ENCODE data around the gene GPR149. TPM values are rescaled to one million over a fixed set of nuclear protein-coding genes. Genes with fewer than 3 reads are reported as not detected.
"Not testable (repeated sequence)": the region's sequence is repeated elsewhere in the genome, so short reads cannot be mapped to it uniquely, and the experiment has no call there.

The GPR149 gene
- not detected for total RNA-seq

GRCh38 chr3:154430014-154430413, at the start of gene GPR149:
Gene GPR149 (minus strand): TSS chr3:154430190. CDS start chr3:154429615, 575 bp downstream.
- ATAC-seq: peak; percentile 45

DNA sequence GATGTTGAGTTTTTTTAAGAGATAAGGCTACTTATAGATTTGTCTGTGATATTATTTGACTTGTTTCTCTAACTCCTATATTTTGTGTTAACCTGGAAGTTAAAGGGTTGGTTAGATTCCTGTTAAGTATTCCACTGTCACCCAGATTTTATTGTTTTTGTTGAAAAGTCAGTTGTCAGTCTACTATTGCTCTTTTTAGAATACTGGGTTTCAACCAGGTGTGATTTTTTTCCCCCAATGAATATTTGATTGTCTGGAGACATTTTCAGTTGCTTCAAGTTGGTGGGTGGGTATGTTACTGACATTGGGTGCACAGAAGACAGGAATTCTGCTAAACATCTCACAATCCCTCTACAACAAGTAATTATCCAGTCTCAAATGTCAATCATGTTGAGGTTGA, 43.8 kb upstream of the GPR149 start:
- no peak for ATAC-seq

- no peak for ATAC-seq
These were observed 39.6 kb upstream of the GPR149 start for GRCh38 chr3:154469585-154469984.

DNA sequence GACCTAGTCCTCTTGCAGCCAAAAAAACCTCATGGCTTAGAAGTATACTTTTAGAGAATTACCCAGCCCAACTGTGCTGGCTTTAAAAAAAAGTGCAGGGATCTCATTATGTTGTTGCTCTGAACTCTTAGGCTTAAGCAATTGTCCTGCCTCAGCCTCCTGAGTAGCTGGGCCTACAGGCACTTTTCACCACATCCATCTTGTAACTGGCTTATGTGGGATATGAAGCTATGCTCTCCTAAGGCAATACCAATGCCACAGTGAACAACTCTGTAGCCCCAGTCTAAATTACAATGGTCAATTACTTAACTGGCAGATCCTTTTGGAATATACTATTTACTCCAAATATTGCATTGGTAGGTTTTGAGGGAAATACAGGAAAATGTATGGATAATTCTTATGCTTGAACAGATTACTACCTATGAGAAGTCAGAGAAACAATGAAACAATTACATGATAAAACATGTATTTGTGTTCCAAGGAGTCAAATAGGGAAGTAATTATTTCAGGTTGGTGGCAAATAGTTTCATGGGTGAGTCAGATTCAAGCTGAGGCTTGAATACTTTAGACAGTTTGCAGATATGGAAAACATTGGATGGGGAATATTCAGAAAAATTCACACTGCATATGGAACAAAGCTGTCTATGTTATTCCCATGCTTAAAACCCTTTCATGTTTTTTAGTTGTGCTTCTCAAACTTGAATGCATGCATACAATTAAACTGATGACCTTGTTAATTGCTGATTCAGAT, 34.6 kb upstream of the GPR149 start:
- peak; percentile 89 for ATAC-seq

GRCh38 chr3:154458560-154458959, 28.6 kb upstream of the GPR149 start:
- ATAC-seq: no peak

DNA sequence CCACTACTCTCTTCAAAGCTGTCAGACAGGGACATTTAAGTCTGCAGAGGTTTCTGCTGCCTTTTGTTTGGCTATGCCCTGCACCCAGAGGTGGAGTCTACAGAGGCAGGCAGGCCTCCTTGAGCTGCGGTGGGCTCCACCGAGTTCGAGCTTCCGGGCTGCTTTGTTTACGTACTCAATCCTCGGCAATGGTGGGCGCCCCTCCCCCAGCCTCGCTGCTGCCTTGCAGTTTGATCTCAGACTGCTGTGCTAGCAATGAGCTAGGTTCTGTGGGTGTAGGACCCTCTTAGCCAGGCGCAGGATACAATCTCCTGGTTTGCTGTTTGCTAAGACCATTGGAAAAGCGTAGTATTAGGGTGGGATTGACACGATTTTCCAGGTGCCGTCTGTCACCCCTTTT, 9.1 kb upstream of the GPR149 start:
- not testable (repeated sequence) for ATAC-seq

- no peak for ATAC-seq
These were observed 1.1 kb upstream of the GPR149 start for GRCh38 chr3:154431043-154431442.

- peak; percentile 29 for ATAC-seq
These were observed 1.4 kb downstream of the GPR149 start for GRCh38 chr3:154428286-154429206.

DNA sequence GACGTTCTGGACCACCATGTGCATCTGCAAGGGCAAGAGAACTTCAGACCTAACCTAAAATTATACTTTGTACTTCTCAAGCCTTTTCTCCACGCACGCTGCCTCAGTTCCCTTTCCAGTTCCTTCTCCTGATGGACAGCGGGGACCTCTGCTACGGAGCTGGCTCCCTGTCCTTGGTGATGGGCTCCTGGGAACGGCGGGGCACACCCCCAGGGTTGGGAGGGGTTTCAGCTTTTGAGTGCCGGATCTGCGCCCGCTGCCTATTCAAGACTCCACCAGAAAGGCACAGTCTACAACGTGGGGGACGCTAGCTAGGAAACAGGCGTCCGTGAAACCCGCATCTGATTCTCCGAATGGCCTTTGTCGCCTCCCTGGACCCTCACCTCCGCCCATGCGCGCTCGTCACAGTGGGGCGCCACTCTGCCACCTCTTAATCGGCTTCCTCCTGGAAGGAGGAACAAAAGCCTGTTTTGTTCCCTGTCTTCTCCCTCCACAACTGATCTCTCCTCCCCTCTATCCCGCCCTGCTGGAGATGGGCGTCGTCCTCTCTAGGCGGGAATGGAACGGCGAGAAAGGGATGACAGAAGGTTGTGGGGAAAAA, 2.2 kb downstream of the GPR149 start:
- ATAC-seq: peak; percentile 13

GRCh38 chr3:154422694-154423093, 7.3 kb downstream of the GPR149 start:
- ATAC-seq: no peak

DNA sequence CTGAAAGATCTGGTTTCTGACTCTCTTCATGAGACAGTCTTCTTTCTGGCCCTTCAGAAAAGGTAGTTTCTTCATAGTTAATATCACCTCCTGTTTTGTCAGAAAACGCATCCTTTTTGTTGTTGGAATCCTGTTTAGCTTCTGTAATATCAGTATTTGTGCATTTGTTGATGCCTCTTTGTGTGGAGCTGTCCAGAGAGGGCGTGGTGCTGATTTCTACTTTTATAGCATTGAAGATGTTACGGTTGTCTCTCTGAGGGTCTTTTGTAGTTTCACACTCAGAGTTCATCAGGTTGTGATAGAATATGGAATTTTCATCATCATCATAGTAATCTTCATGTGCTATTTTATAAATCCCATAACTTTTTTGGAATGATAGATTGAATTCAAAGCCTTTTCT, 8.9 kb downstream of the GPR149 start:
- ATAC-seq: no peak

DNA sequence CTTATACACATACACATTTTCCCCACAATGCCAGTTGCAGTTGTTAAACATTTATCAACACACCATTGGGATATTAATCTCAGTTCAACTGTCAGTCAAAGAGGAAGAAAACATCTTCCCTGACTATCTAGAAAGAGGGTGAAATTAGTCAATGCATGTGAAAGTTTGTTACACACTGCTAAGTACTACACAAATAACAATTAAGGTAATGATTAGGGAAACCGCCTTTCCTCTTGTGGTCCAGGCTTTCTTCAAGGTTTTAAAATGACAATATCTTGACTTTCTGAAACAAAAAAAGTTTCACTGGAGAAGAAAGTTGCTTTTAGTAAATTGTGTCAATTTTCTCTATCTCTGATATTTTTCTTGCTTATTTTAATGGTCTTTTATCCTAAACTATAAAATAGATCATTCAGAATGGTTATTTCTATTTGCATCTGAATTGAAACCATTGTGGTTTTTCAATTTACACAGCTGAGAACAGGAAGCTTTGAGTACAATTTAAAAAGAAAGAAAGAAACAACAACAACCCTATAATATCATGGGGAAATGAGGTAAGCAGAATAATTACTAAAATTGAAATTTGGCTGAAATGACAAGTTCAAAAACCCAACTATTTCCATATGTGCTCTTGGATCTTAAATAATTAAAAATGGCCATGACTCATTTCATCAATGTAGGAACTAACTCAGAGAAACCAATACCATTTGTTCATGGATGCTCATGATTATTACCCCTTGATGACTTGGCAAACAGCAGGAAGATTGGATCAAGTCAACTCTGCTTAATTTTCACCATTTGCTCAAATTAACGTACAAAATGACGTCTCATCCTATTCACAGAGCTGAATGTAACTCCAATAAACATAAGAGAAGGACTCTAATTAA, 31.7 kb downstream of the GPR149 start:
- no peak for ATAC-seq

GRCh38 chr3:154389861-154390260, 40.1 kb downstream of the GPR149 start:
- no peak for ATAC-seq

GRCh38 chr3:154384479-154384878, 45.5 kb downstream of the GPR149 start:
- ATAC-seq: no peak

- ATAC-seq: no peak
These were observed 51.7 kb downstream of the GPR149 start for GRCh38 chr3:154378311-154378710.

- no peak for ATAC-seq
These were observed 62.8 kb downstream of the GPR149 start for GRCh38 chr3:154367221-154367620.

- ATAC-seq: peak; percentile 73
These were observed 65.1 kb downstream of the GPR149 start for GRCh38 chr3:154364849-154365248.

GRCh38 chr3:154361099-154361498, 68.9 kb downstream of the GPR149 start:
- no peak for ATAC-seq

DNA sequence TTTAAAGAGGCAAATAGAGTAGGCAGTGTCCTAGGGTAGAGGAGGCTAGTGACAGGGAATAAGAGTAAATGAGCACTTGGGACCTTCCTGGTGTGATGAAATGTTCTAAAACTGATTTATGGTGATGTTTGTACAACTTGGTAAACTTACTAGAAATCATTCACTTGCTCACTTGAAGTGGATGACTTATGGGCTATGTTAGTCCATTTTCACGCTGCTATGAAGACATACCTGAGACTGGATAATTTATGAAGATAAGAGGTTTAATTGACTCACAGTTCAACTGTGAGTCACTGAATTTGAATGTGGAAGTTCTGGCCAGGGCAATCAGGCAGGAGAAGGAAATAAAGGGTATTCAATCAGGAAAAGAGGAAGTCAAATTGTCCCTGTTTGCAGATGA, 74.0 kb downstream of the GPR149 start:
- ATAC-seq: no peak

- ATAC-seq: no peak
These were observed 80.8 kb downstream of the GPR149 start for GRCh38 chr3:154349223-154349622.

DNA sequence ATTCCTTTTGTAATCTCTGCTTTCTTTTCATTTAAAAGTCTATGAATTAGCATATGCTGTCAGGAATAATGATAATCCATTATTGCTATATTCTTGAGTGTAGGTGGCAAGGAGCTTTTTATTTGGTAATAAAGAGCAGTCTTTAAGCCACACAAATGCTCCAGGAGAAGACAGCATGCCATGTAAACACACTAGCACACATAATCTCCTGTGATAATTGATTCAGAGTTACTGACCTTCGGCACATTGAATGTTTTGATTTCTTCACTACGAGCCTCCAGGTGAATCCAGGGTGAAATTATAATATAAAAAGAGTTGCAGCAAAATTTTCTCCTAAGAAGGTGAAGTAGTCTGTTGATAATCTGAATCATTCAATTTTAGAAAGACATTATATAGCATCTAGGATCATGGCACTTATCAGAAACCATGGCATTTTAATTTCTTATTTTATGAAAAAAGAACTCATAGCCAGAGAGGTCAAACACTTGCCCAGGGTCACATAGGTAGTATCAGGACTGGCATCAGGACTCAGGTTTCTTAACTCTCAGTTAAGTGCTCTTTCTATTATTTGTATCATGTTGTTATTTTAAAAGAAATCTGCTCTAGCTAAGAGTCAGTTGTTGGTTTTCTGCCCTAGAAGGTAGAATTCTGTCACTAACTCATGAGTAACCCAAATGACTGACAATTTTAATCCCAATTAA, 84.4 kb downstream of the GPR149 start:
- no peak for ATAC-seq

- no peak for ATAC-seq
These were observed 91.4 kb downstream of the GPR149 start for GRCh38 chr3:154338570-154338969.

Data from esophagus mucosa (tissue), 1 donor.